G401.6 (cell line): Measurements from ENCODE around the gene TFF1.

ENCODE experiments used
- FAIRE-seq: peaks from 2 replicates; lab custom pipeline; 2012; peaks lifted over from hg19 to GRCh38; lab: Jason Lieb, UNC

The TFF1 gene

DNA sequence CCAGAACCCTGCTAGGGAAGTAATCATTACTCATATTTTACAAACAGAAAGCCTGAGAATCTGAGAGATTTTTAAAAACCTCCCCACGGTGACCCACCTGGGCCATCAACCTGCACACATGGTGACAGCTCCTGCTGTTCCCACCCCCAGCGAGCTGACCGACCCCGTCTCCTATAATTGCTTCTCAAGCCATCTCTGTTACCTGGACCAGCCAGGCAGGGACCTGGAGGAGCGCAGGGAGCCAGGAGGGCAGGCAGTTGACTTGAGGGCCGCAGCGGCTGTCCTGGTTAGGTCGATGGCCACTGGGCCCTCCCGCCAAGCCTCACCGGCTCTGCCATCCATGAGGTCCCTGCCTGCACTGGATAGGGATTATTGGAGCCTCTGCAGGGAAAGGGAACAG is 23.2 kb downstream of the TFF1 start:
- FAIRE-seq, result no peak

DNA sequence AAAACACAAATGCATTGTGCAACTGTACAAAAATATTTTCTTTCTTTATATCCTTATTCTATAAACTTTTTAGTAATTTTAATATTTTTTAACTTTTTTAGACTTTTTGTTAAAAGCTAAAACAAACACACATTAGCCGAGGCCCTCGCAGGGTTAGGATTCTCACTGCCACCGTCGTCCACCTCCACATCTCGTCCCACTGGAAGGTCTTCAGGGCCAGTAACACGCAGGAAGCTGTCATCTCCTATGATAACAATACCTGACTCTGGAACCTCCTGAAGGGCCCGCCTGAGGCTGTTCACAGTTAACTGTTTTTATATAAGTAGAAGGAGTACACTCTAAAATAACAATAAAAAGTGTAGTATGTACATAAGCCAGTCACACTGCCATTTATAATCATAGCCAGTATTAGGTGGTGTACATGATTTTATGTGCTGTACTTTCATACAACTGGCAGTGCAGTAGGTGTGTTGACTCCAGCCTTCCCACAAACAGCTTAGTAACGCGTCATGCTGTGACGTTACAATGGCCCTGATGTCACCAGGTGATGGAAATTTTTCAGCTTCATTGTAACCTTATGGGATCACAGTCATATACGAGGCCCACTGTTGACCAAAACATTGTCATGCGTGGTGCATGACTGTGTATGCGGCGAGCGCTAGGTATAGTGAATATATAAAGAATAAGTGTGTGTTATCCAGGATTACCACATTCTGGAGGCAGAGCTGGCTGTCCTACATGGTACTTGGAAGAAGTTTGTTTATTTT is 24.4 kb downstream of the TFF1 start:
- no peak for FAIRE-seq

DNA sequence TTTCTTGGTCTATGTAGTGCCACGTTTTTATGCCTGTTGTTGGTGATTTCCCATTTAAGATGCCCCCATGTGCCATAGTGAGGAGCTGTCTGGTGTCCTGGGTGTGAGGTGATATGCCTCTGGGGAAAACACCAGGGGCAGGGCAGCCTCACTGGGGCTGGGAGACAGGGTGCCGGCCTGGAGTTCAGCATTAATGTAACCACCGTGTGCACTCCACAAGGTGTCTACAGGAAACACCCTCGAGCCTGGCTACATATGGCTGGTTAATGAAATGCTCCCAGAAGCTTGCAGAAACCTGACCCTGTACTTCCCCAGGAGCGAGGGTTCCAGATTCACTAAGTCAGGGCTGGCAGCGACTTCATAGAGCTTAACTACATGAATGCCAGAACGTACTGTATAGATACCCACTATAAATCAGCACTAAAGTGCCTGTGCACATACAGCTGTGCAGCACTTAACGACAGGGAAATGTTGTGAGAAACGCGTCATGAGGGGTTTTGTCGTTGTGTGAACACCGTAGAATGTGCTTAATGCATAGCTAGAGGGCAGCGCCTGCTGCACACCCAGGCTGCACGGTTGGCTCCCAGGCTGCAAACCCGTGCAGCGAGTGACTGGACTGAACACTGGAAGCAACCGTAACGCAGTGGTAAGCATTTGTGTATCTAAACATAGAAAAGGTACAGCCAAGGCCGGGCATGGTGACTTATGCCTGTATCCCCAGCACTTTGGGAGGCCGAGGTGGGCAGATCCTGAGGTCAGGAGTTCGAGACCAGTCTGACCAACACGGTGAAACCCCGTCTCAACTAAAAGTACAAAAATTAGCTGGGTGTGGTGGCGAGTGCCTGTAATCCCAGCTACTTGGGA is 25.9 kb downstream of the TFF1 start:
- FAIRE-seq, result no peak

DNA sequence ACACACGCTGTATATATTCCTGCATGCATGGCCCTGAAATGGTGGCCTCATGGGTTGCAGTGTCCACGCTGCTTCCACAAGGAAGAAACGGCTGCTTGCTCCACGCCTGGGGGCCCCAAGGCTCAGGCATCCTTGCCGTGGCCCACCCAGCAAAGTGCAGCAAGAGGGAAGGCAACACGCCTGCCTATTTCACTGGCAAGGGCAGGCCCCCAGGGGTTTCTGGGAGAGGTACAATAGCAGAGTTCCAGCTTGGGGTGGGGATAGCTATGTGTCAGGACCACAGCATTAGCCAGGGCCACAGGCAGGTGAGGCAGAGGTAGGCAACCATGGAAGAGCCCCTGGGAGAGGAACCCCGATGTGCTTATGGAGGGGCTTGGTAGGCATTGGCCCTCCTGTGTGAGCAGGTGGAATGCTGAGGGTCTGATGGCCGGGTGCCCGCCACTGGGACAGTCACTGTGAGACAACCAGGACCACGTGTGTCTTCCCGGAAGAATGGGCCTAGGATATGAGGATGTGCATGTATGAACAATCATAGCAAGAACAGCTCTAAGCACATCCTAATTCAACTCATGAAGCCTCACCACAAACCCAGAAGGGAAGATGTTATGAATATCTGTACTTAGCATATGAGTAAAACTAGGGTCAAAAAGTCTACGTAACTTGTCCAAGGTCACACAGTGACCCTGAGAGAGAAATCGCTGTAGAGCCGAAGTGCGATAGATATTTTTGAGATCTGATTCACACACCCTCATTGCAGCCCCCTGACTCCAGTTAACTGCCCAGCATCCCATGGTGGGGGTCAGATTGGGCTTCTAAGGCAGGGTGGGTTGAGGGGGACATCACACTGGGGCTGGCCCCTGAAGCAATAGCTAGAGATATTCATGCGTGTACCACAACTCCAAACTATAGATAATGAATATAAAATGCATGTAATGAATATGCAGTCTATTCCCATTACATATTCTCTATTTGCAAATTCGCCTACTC is 27.3 kb downstream of the TFF1 start:
- no peak for FAIRE-seq

DNA sequence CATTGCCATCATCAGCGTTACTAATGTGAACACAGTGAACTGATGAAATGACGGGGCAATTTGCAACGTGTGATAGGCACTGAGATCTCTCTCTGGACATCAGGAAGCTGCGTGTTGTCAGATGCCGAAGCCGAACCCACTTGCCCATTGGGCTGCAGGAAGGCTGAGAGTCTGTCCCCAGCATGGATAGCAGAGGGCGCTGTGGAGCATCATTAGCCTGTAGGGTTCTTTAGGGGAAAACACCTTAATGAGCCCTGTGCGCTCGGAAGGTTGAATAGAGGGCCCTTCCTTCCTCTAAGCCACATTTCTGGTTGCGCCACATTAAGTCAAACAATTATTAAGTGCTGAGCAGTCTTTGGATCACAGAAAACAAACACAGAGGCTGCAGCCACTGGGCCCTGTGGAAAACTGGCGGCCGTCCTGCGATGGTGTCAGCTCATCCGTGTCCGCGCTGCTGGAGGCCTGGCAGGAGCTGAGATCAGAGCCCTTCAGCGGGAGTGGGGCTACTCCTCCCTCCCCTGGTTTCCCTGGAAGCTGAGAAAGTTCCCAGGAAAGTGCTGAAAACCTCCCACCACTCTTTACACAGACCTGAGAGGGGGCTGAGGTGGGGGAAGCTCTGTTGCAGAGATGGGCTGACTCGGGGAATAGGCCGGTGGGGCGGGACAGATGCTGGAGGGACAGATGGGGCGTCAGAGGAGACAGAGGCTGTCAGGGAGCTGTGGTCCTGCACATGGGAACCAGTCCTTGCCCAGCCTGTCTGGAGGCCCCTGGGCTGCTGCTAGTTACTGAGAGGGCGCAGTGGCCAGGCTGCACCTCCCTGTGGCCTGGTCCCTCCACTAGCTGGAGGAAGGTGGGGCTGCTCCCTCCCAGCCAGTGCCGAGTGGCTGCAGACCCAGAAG is 28.3 kb downstream of the TFF1 start:
- no peak for FAIRE-seq

DNA sequence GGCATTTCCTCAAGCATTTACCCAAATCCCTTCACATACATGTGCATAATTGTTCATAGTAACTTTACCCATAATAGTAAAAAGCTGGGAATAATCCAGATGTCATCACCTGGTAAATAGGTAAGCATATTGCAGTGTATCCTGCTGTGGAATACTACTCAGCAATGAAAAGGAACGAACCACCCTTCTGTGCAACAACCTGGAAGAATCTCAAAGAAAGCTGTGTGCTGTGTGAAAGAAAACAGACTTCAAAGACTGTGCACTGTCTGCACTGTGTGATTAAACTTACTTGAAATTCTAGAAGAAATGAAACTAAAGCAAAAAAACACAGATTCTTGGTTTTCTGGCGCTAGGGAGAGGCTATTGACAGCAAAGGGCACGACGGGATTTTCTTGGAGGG is 29.1 kb downstream of the TFF1 start:
- no peak for FAIRE-seq

DNA sequence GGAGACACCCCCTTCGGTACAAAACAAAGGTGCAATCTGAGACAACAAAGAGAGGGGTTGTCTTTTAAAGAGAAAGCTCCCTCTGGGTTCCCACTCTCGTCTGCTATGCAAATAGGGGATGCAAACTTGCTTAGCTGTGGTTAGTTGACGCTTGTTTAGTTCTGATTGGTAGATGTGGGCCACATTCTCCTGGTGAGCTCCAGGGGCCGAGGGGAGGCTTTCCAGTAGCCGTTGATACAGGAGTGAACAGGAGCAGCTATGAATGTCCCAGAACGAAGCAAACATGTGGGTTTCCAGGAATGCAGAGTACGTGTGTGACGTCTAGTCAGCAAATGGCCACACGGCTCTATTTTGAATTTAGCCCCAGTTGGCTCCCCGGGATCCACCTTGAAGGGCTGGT is 30.3 kb downstream of the TFF1 start:
- no peak for FAIRE-seq

DNA sequence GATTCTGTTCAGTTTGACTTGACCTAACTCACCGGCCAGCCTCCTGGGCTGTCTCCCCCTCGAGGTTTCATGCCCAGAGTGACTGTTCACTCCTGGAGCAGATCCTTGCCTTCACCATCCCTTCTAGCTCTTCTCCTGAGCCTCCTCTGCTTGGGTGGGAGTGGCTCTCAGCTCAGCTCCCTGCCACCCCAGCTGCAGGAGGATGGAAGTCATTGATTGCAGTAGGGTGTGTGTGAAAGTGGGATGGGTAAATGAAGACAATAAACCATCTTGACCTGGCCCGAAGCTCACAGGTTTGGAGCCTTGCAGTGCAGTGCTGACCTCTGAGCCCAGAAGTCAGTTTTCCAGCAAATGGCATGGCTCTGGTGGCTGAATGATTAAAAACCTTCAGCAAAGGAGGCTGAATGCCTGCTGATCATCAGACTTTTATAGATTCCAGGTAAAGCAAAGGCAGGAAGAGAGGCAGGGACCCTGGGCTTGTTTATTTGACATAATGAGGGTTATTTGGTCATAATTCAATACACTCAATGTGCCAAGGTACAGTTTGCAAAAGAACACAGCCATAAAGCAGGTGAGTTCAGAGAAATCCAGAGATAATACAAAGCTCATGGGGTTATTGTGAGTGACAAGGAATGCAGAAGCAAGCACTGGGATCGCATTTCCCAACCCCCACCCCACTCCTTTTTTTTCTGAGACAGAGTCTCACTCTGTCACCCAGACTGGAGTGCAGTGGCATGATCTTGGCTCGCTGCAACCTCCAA is 33.6 kb downstream of the TFF1 start:
- no peak for FAIRE-seq

DNA sequence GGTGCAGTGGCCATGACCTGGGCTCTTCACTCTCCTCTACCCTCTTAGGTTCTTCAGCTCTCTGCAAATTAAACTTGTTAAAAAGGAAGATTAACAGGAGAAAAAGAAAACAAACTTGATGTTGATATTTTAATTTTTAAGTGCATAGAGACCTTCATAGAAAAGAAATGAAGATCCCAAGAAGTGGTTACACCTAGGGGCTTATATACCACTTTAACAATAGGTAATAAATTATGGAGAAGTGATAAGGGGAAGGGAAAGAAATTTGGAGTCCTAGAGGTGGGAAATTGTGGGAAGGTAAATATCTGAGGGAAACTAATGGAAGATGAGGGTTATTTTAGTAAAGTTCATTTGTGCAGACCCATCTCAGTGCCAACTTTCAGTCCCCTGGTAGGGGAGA is 34.7 kb downstream of the TFF1 start:
- no peak for FAIRE-seq

DNA sequence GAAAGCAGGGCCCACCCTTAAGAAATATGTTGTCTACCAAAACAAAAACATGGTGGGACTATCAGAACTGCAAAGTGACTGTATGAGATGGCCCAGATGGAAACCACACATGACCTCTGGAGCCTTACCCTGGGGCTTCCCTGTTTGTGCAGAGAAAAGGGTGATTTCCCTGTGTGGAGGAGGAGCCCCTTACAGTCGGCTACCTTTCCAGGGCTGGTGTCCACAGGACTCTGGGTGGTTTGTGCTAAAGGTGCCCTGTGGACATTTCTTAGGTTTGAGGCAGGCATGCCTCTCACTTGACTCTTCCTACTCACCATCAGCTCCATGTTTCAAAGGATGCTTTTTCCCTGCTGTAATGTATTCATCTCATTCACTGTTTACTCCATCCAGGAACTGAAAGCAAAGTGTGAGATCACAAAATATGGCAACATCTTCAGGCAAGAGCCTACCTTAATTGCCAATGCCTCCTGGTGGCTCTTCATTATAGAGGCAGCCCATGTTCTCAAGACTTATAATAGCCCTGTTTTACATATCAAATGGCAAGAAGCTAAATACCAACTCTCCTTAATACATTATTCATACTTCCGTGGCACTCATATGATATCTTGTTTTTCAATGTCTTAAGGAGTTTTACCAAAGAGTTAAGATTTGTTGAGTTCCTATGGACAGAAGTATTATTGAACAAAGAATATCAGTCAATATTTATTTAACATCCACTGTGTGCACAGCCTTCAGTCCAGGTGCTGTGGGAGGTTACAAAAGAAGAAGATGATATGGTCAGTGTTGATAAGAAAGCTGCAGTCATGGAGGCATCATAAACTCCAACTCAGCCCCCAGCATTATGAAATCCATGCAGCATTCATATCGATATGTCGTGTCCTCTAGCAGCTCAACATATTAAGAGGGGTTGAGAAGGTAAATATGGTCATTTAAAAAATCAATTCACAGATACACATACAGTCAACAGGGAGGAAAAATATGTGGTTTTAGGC is 35.7 kb downstream of the TFF1 start:
- FAIRE-seq, result no peak

DNA sequence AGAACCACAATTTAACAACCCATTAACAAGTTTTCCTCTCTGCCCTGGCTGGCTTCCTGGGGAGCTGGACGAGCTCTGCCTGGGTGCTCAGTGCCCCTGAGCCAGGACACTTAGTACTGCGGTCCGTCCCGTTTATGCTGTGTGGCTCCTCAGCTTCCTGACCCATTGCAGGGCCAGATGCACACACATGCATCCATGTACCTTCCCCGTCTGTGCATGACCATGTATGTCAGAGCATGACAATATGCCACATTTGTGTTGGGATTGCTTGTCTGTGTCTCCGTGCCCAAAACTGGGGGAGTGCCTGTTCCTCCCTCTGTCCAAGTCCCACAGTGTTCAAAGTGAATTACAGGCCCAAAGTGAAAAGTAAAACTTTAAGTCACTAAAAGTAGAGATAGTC is 41.4 kb downstream of the TFF1 start:
- FAIRE-seq, result no peak

DNA sequence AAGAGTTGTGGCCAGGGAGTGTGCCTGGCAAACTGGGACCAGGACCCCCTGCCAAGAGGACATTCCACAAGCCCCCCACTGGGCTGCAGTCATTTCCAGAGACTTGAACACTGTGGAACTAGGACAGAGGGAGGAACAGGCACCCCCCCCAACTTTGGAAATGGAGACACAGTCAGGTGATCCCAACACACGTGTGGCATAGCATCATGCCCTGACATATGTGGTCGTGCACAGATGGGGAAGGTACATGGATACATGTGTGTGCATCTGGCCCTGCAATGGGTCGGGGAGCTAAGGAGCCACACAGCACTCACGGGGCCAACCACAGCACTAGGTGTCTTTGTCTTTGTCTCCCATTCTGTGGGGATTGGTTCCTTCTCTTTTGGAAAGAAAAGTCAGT is 44.5 kb downstream of the TFF1 start:
- FAIRE-seq, result no peak

DNA sequence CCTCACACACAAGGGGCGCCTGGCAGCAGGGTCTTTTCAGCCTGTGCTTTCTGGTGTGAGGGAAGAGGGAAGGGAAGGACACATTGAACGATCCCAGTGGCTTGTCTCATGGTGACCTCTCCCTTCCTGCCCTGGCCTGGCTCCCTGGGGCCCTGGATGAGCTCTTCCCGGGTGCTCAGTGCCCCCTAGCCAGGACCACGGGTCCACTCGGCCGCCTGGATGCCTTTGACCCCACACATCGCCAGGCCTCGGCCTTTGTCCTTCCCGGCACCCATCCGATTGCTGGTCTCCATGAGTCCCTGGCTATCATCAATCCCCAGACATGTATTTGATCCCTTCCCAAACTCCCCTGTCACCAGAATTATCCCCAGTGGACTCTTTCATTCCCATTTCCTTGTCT is 45.1 kb downstream of the TFF1 start:
- FAIRE-seq, result no peak

DNA sequence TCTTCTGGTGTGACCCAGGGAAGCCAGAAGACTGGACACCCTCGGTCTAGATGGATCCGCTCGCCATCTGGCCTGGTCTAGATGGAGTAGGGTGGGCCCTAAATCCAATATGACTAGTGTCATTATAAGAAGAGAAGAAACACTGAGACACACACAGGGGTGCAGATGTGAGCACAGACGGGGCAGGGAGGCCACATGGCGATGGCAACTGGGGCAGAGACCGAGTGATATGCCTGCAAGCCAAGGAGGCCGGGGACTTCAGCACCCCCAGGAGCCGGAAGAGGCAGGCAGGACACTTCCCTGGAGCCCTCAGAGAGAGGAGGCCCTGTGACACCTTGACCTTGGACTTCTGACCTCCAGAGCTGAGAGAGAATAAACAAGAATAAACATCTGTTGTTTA is 45.5 kb downstream of the TFF1 start:
- FAIRE-seq, result no peak

DNA sequence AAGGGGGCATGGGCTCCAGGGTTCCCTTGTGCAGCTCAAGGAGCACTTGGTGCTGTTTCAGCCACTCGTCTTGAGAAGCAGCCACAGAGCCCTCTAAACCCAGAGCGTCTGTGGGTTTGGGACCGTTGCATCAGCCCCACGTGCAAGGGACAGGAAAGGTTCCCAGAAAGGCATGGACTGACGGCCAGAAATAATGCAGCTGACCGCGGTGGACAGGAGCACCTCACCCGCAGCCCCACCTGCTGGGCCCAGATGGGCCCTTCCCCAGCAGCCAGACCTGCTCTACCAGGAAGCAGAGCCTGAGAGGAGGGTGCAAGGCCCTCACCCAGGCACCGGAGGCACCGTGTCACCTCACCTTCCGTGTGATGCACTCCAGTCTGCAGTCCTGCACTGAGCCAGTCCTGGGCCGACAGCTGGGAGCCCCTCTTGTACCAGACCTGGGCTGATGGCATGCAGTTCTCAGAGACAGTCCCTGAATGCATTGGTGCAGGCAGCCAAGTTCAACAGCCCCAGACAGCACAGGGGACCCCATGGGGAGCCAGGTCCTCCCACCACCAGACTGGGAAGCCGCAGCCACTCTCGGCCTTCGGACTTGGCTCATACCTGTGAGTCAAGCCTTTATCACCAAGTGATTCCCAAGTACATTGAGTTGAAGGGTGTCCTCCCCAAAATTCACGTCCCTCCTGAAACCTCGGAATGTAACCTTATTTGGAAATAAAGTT is 46.3 kb downstream of the TFF1 start:
- FAIRE-seq, result no peak

DNA sequence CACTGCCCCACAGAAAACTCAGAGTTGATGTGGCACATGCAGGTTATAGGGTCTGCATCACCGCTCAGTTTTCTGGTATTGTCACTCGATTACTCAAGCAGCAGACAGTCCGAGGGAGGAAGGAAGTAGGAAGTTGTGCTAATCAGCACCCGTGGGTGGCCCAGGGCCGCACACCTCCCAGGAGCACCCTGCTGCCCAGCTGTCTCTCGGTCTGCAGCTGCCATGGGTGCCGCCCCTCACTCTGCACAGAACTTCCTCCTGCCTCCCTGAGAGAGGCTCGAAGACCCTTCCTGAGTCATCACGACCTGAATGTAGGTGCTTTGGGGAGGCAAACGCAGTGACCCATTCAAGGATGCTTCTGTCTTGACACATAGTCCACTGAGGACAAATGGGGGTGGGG is 47.0 kb downstream of the TFF1 start:
- FAIRE-seq, result no peak

DNA sequence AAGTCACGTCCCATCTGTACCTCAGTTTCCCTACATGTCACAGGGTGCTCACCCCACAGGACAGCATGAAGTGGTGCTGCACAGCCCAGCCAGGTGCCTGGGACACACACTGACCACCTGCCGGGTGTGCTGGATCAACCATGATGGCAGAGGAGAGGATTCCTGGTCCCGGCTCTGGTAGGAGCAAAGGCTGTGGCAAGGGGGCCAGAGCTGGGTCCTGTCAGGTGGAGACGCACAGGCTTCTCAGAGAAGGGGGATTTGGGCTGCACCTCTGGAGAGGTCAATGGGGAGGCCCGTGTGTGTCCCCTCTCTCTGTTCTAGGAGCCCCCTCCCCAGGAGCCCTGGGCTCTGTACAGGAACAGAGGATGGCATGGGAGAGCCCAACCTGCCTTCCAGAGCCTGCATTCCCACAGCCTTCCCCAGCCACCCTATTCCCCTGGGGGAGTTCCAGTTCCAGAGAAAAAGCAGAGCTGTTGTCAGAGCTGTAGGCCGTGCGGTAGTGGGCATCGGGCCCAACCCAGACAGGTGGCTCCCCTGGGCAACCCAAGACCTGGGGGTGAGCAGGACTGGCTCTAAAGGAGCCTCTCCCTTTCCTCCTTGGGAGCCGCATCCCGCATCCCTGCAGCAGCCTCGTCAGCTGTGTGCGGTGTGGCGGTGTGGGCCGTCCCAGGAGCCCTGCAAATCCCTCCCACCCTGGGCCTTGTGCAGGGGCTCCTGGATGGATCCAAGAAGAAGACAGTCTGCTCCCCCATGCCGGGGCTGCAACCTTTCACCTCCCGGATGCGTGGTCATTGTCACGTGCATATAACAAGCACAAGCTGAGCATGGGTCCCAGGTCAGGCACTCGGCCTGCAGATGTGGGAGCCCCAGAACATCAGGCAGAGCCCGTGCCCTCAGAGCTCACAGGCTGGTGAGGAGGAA is 48.2 kb downstream of the TFF1 start:
- no peak for FAIRE-seq

DNA sequence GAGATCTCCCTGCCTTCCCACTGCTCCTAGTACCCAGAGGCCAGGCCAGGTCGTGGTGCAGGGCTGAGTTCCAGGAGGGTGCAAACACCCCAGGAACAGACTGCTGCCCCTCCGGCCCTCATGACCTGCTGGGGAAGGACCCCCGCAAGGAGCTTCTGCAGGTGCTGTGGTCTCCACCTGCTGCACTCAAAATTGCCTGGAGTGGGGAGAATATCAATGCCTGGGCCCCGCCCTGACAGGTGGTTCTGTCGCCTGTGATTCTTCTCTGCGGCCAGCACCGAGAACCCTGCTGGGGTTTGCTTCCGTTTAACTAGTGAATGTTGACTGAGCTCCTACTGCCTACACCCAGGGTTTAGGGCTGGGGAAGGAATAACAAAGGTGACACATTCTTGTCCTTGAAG is 49.0 kb downstream of the TFF1 start:
- FAIRE-seq, result no peak
